HG02763 (cell line): ENCODE data around the gene PRKCA.

Source experiments
- ATAC-seq: cut with Tn5 transposase; IDR thresholded peaks from one replicate; pipeline ENCODE4 v1.9.1; 2021; ENCODE audit warnings: mild to moderate bottlenecking, moderate library complexity; ENCODE audit not compliant: unreplicated experiment

The PRKCA gene

GRCh38 chr17:66750781-66751543 is 448.5 kb downstream of the PRKCA start:
- ATAC-seq, result no peak

- no peak for ATAC-seq
Observed at GRCh38 chr17:66751771-66752170, 449.4 kb downstream of the PRKCA start.

- no peak for ATAC-seq
Observed at GRCh38 chr17:66752411-66752810, 450.0 kb downstream of the PRKCA start.

- no peak for ATAC-seq
Observed at GRCh38 chr17:66753126-66753920, 450.9 kb downstream of the PRKCA start.

- ATAC-seq, result no peak
Observed at GRCh38 chr17:66755101-66755943, 452.9 kb downstream of the PRKCA start.

- no peak for ATAC-seq
Observed at GRCh38 chr17:66755944-66756290, 453.5 kb downstream of the PRKCA start.

- ATAC-seq, result no peak
Observed at GRCh38 chr17:66760324-66760723, 457.9 kb downstream of the PRKCA start.

- no peak for ATAC-seq
Observed at GRCh38 chr17:66762276-66762675, 459.9 kb downstream of the PRKCA start.

GRCh38 chr17:66763056-66763455 is 460.6 kb downstream of the PRKCA start:
- no peak for ATAC-seq

- no peak for ATAC-seq
Observed at GRCh38 chr17:66764506-66764905, 462.1 kb downstream of the PRKCA start.

GRCh38 chr17:66767154-66767933 is 464.9 kb downstream of the PRKCA start:
- no peak for ATAC-seq

- no peak for ATAC-seq
Observed at GRCh38 chr17:66769911-66770310, 467.5 kb downstream of the PRKCA start.

- ATAC-seq, result no peak
Observed at GRCh38 chr17:66772148-66772812, 469.9 kb downstream of the PRKCA start.

GRCh38 chr17:66775271-66775670 is 472.9 kb downstream of the PRKCA start:
- ATAC-seq, result no peak

- no peak for ATAC-seq
Observed at GRCh38 chr17:66775881-66776400, 473.5 kb downstream of the PRKCA start.

GRCh38 chr17:66776999-66777688 is 474.7 kb downstream of the PRKCA start:
- ATAC-seq, result no peak

GRCh38 chr17:66777689-66778225 is 475.3 kb downstream of the PRKCA start:
- ATAC-seq, result no peak

- no peak for ATAC-seq
Observed at GRCh38 chr17:66778531-66779236, 476.3 kb downstream of the PRKCA start.
